NCI-H748 treated with DMSO at 0.1 percent for 48 hours (cell line): Measurements from ENCODE around the gene LRRN2.
"Not testable (repeated sequence)": the region's sequence is repeated elsewhere in the genome, so short reads cannot be mapped to it uniquely, and the experiment has no call there.

Experiments used
- DNase-seq: peaks from one replicate; lab custom pipeline; 2025; lab: John Stamatoyannopoulos, UW

The LRRN2 gene

GRCh38 chr1:204574016-204574864, 111.3 kb downstream of the LRRN2 start:
- DNase-seq = no peak

DNA sequence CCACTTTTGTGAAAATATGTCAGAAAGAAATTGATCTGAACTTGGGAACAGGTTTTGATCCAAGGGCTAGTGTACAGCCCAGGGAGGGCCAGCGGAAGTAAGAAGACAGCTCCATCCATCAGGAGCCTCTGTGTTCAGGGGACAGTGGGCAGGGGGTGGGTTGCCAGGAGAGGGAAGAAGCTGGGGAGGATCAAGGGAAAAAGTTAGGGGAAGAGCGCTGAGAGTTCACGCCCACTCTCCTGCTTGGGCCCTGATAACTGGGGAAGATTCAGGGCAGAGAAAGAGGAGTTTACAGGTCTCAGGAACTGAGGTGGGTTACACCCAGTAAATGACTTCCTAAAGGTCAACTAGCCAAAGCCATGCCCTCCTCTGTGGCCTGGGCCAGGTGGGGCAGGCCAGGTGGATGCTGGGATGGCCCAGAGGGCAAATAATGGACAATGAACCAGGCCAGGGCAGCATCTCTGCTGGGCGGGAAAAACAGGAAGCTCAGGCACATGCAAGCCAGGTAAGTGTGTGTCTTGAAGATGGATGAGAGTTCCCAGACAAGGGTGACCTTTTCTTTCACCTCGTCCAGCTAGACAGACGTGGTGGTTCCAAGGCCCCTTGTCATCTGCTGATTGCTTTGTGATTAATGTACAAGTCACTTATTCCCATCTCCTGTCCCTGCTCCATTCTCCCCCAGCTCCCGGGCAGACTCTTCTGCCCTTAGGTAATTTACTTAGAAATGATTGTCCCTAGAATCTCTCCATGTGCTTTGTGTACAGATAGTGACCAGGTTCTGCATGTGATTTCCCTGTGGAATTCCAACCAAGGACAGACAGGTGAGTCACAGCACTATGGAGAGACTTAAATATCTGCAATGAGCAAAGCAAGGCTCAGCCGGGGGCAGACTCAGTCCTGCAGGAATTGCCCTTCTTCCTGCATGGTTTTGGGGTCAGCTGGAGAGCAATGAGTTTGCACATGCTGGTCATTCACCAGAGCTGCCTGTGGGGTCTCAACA, 112.3 kb downstream of the LRRN2 start:
- DNase-seq = no peak

- no peak for DNase-seq
Observed at GRCh38 chr1:204571631-204572030, 113.9 kb downstream of the LRRN2 start.

DNA sequence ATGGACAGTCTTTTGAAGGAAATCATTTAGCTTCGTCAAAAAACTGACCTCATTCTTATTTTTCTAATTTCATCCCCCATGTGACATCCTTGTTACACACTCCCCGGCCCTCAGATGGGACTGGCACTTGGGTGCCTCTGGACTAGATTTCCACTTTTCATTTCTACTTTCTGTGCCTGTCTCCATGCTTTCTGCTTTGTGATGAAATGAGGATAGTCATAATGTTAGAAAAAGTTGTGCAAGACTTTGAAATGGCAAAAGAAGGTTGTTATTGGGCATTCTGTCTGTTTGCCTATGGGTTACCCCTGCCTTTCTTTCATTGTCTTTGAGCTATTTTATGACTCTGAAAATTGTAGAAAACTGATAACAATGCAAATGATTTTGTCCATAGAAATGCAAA, 114.4 kb downstream of the LRRN2 start:
- no peak for DNase-seq

- not testable (repeated sequence) for DNase-seq
Observed at GRCh38 chr1:204570021-204570420, 115.5 kb downstream of the LRRN2 start.

GRCh38 chr1:204569478-204569877, 116.1 kb downstream of the LRRN2 start:
- DNase-seq = no peak

DNA sequence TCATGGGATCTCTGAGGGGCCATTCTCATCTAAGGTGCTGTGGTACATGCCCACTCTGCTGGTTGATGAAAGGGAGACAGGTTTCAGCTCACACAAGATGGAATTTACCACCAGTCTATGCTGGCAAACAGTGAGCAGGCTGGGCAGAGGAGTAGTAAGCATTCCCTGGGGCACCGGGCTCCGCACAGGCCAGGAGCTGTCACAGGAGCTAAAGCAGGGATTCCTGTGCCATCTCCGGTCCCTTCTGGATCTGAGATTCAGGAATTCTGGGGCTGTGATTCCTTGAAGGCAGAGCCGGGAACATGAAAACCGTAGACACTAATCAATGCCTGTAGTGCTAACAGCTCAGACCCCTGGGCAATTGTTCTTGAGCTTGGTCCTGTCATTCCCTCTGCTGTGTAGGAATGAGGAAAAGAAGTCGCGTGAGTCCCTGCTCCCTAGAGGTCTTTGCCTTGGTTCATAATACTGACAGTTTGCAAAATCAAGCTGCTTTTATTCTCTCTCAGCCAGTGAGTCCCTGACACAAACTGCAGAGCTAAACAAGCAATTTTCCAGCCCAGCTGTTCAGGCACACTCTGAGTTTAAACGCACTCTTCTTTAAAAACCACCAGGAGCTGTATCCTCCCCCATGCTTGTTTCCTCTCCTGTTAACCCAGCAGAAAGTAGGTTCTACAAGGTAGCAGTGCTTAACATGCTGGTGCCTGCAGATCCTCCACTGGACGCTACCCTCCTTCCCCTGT, 116.8 kb downstream of the LRRN2 start:
- no peak for DNase-seq
